Thoracic aorta endothelial cell (primary cell): ENCODE results near the gene MED13L. TPM values are rescaled to one million over a fixed set of nuclear protein-coding genes. Genes with fewer than 3 reads are reported as not detected.

ENCODE experiments used
- small RNA-seq: library from RNA; depleted of rRNA; stranded (forward); fragments of <200 nt; gene quantifications from one replicate; pipeline ENCODE3, GENCODE V24; 2012
- total RNA-seq: library from RNA; depleted of rRNA; stranded (reverse); fragments of >200 nt; gene quantifications from 2 replicates; pipeline ENCODE4 v1.2.3, GENCODE V29; 2012

Gene MED13L
- 116 and 133 TPM in 2 replicates for total RNA-seq

DNA sequence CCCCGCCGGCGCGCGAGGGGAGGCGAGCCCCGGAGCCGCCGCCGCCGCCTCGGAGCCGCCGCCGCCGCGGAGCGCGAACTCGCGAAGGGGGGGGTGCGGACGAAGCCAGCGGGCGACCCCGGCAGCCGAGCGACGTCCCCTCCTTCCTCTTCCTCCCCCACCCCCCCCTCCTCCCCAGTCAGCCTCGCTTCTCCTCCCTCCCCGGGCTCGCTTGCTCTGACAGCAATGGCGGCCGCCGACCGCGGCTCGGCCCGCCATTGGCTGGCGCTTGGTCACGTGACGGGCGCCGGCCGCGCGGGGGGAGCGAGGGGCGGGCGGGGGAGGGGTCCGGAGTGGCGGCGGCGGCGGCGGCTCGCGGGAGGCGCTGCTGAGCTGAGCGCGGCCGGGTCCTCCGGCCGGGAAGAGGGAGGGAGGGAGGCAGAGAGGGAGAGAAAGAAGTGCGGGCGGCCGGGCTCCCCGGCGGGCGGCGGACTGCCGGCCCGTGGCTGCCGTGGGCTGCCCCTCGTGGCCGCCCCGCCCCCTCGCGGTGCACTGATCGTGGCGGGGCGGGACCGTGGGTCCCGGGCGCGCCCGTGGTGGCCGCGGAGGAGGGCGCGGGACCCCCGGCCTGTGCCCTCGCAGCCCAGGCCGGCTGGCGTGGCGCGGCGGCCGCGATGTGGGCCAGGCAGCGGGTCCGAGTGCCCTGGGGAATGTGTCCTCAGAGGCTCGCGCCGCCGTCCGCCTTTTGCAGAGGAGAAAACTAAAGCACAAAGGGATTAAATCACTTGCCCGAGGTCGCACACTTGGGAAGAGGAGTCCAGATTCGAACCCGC, at the start of gene MED13L:
MED13L (minus strand) TSS at position 227 of the 812 bp plus-strand sequence. CDS start 562 bp downstream, outside the sequence.

Small RNAs within 50 kb of the gene (small RNA-seq; reads per million reads assigned to genes)
- gene MIR620 = not detected
- gene RNU6-1188P = not detected
- gene SNRPGP18 = not detected
